HepG2 (cell line): ENCODE measurements around the gene BIN1. TPM values are rescaled to one million over a fixed set of nuclear protein-coding genes. Genes with fewer than 3 reads are reported as not detected.

Experiments
- ATAC-seq: fragments of 200-7000 bp; cut with Tn5 transposase; 3 replicates; pipeline ENCODE4 v1.9.1; 2020; ENCODE audit warnings: mild to moderate bottlenecking, moderate library complexity
- BruUV-seq: library from RNA; stranded (reverse); fragments of 400-500 nt; replicated peaks from 2 replicates; lab custom pipeline; 2021; lab: Mats Ljungman, UMichigan
- CTCF ChIA-PET: fragments of 300-600 bp; formaldehyde crosslinking; extraction: SDS; loops from one replicate; lab custom pipeline; 2021; ENCODE audit warnings: low total read pairs, inconsistent platforms, low intra/inter-chr PET ratio; lab: Yijun Ruan, JAX
- POLR2A ChIA-PET: fragments of 350-600 bp; sonication (Branson Sonifier 250); formaldehyde crosslinking; loops from one replicate; lab custom pipeline; 2020; ENCODE audit warnings: antibody characterized with exemption, inconsistent platforms; lab: Yijun Ruan, JAX
- DNase-seq: peaks from one replicate; pipeline ENCODE4 v3.0.0-alpha.2; 2015; ENCODE audit warnings: low spot score
- FAIRE-seq: peaks from 3 replicates; lab custom pipeline; 2011; peaks lifted over from hg19 to GRCh38; lab: Jason Lieb, UNC
- H2AFZ ChIP-seq: one replicate; pipeline ENCODE4 v1.6.1; 2011; ENCODE audit warnings: low read length, inconsistent platforms
- H3K27ac ChIP-seq: fragments of 300-600 bp; 3 replicates; pipeline ENCODE4 v1.8.0; 2011; ENCODE audit warnings: mixed run types, mild to moderate bottlenecking, mixed read lengths, low read length, inconsistent platforms; ENCODE audit not compliant: insufficient read depth; ENCODE audit errors: extremely low read length
- H3K27me3 ChIP-seq, 2 experiments: fragments of 200-600 bp in 1 of 2; 2 replicates in 1 of 2; 3 replicates in 1 of 2; pipeline versions ENCODE4 v1.6.0 to v1.8.0; 2011; ENCODE audit warnings: low read length in 2 of 2, mild to moderate bottlenecking in 2 of 2, moderate library complexity in 2 of 2, inconsistent platforms in 1 of 2; ENCODE audit not compliant: insufficient read depth in 2 of 2, control insufficient read depth in 1 of 2
- H3K36me3 ChIP-seq, 2 experiments: fragments of 200-600 bp in 1 of 2; replicated peaks in 1 of 2; 2 replicates in 1 of 2; 3 replicates in 1 of 2; pipeline versions ENCODE4 v1.5.1 to v1.8.0; 2011; ENCODE audit warnings: low read length in 2 of 2, inconsistent platforms in 1 of 2; ENCODE audit not compliant: insufficient read depth in 2 of 2, control insufficient read depth in 1 of 2
- H3K4me1 ChIP-seq: 2 replicates; pipeline ENCODE4 v1.5.1; 2012; ENCODE audit warnings: low read length, inconsistent platforms; ENCODE audit not compliant: insufficient read depth
- H3K4me2 ChIP-seq: 2 replicates; pipeline ENCODE4 v1.6.0; 2011; ENCODE audit warnings: low read depth, low read length, inconsistent platforms
- H3K4me3 ChIP-seq, 3 experiments: fragments of 200-600 bp in 1 of 3; sonication (generic), shearing (Covaris generic) in 1 of 3; replicated peaks in 1 of 3; 2 replicates each; pipeline ENCODE4 v1.5.1; 2011 to 2016; ENCODE audit warnings: low read length in 3 of 3, inconsistent platforms in 2 of 3, low read depth in 2 of 3, mild to moderate bottlenecking in 2 of 3, control low read depth in 1 of 3, mixed read lengths in 1 of 3; ENCODE audit not compliant: insufficient read depth in 1 of 3
- H3K79me2 ChIP-seq: one replicate; pipeline ENCODE4 v1.6.1; 2011; ENCODE audit warnings: low read length, inconsistent platforms; ENCODE audit not compliant: insufficient read depth
- H3K9ac ChIP-seq: 2 replicates; pipeline ENCODE4 v1.6.0; 2011; ENCODE audit warnings: mild to moderate bottlenecking, low read depth, low read length, inconsistent platforms; ENCODE audit not compliant: insufficient read depth
- H3K9me3 ChIP-seq: 2 replicates; pipeline ENCODE4 v1.5.1; 2012; ENCODE audit warnings: mild to moderate bottlenecking, low read length
- H4K20me1 ChIP-seq: 2 replicates; pipeline ENCODE4 v1.6.0; 2011; ENCODE audit warnings: inconsistent platforms, mild to moderate bottlenecking, low read length, moderate library complexity; ENCODE audit not compliant: insufficient read depth
- FOXP1 ChIP-seq, 2 experiments: fragments of 450-650 bp in 1 of 2; IDR thresholded peaks; 2 replicates each; pipeline ENCODE4 v1.6.1; 2017 to 2018; ENCODE audit warnings: antibody characterized with exemption in 1 of 2
- HNRNPH1 ChIP-seq: fragments of 200-400 bp; formaldehyde crosslinking; optimal IDR thresholded peaks from 2 replicates; pipeline ENCODE3; 2017; ENCODE audit warnings: mild to moderate bottlenecking, low read depth, low read length
- HOXA9 ChIP-seq: sonication (generic); formaldehyde crosslinking; IDR thresholded peaks from 2 replicates; pipeline ENCODE4 v1.8.1; 2022; ENCODE audit warnings: missing genetic modification reagents, mild to moderate bottlenecking, moderate library complexity, borderline replicate concordance
- KAT8 ChIP-seq: IDR thresholded peaks from 2 replicates; pipeline ENCODE4 v1.6.1; 2016; ENCODE audit warnings: missing genetic modification reagents, missing compliant biosample characterization
- ZNF234 ChIP-seq: sonication (generic); formaldehyde crosslinking; conservative IDR thresholded peaks from 2 replicates; pipeline ENCODE4 v1.5.1; 2020; ENCODE audit warnings: mild to moderate bottlenecking, missing genetic modification reagents
- ZNF263 ChIP-seq: sonication (generic); formaldehyde crosslinking; IDR thresholded peaks from 2 replicates; pipeline ENCODE4 v1.4.0; 2020; ENCODE audit warnings: missing genetic modification reagents
- ZNF703 ChIP-seq: sonication (generic); formaldehyde crosslinking; IDR thresholded peaks from 2 replicates; pipeline ENCODE4 v1.5.1; 2020; ENCODE audit warnings: missing genetic modification reagents, mild to moderate bottlenecking, moderate library complexity, borderline replicate concordance
- WGBS: methylation state at CpG from one replicate; pipeline ENCODE4 v1.1.6; 2017; ENCODE audit warnings: low lambda C conversion rate; 5-methylcytosine and 5-hydroxymethylcytosine counted together
- in situ Hi-C: cut with HindIII; loops from 2 replicates; pipeline ENCODE4 v1.10.0; 2017; ENCODE audit warnings: low pct_unique_long_range_greater_than_20kb; ENCODE audit not compliant: extremely low pct_ligation_motif_present
- intact Hi-C: fragments of 100-400 bp; cut with micrococcal nuclease; formaldehyde crosslinking; loops from one replicate; pipeline ENCODE4 v1.10.0; 2022; ENCODE audit not compliant: unreplicated experiment
- polyA plus RNA-seq, 8 experiments: library from polyadenylated mRNA; depleted of rRNA in 3 of 8; stranded (reverse) in 7 of 8; unstranded in 1 of 8; fragments of >200 nt; fragmentation: Illumina TruSeq in 4 of 8; extraction: Trizol in 4 of 8; gene quantifications; 2 replicates each; pipeline versions ENCODE4 v1.2.1 to v1.2.3, GENCODE V29; 2011 to 2016; ENCODE audit warnings: low read depth in 4 of 8, missing spikeins in 1 of 8, mixed read lengths in 1 of 8; ENCODE audit not compliant: insufficient read depth in 1 of 8
- total RNA-seq, 5 experiments: library from RNA; depleted of rRNA; stranded (reverse); fragments of >200 nt; fragmentation: Illumina TruSeq; extraction: Trizol; gene quantifications; 2 replicates each; pipeline ENCODE4 v1.2.3, GENCODE V29; 2016; ENCODE audit warnings: low read depth in 1 of 5

Gene BIN1
- total and polyA plus RNA-seq, 2 of the 13 experiments (the other 11 are each of a cell fraction or from before 2014, with no cell fraction given): 0.93 to 1.2 TPM

- Histone ChIP-seq H3K9ac (no peak overlapping the region), H3K9me3 (no peaks in the 10 kb centered on the region), H3K4me3 (no peak overlapping the region), H3K27me3 (peaks cover 0 to 3% of the 10 kb centered on the region in 2 experiments; a peak in 2 of 5 replicates), H3K4me1 (peaks cover 12% of the 10 kb centered on the region), H4K20me1 (no peaks in the 10 kb centered on the region), H2AFZ (no peak overlapping the region), H3K79me2 (no peaks in the 10 kb centered on the region), H3K4me2 (no peak overlapping the region), H3K27ac (no peak overlapping the region), H3K36me3 (no peaks in the 10 kb centered on the region)
- no TSS peak for BruUV-seq
- 80% methylated on average over 13 of the region's 13 CpGs for WGBS
- intact Hi-C loops (no loop called here), in situ Hi-C loops (no loop called here)
- no peak for FAIRE-seq
- TF ChIP-seq ZNF263: no peak
- TF ChIP-seq ZNF703 (CRISPR knock-in tag): no peak
- ChIA-PET POLR2A (no interaction called here), CTCF (no interaction called here)
- ATAC-seq: no peak
- DNase-seq: no peak
Measured at GRCh38 chr2:127055786-127056076, 51.2 kb downstream of the BIN1 start.

DNA sequence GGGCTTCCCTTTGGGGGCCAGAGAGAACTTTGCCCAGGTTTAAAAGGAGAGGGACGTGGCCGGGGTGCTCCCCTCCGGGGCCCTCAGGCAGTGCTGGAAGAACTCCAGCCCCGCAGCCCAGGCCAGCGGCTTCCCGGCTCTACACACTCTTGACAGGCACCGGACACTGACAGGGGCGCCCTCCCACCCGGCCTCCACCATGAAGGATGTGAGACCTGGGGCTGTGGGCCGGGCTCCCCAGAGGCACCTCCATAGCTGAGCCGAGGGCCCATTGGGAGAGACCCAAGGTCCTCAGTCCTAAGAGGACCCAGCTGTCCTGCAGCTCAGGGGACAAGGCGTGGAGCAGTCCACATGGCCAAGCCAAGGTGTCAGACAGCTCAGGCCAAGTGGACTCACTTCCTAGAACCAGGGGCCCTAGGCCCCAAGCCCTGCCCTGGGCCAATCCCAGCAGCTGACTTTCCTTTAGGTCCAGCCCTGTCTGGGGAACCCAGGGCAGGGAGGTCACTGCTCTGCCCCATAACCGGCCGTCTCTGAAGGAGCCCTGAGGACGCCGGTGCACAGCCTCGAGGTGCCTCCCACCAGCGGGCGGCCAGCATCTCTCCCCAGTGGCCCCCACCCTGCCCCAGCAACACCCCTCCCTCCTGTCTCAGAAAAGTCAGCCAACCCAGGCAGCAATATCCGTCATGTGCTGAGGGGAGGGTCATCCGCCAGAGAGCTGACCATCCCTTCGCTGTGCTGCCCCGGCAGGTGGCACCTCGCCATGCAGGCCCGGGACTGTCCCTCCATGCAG, 51.8 kb downstream of the BIN1 start:
- Histone ChIP-seq H3K4me2 (no peak overlapping the region), H3K27ac (no peak overlapping the region), H3K36me3 (no peaks in the 10 kb centered on the region), H3K27me3 (peaks cover 0 to 3% of the 10 kb centered on the region in 2 experiments; a peak in 2 of 5 replicates), H3K4me3 (no peak overlapping the region), H3K9ac (no peak overlapping the region), H4K20me1 (no peaks in the 10 kb centered on the region)
- in situ Hi-C loops (no loop called here), intact Hi-C loops (no loop called here)
- BruUV-seq: no TSS peak
- POLR2A ChIA-PET: no interaction called here
- no peak for FAIRE-seq
- no peak for ATAC-seq
- TF ChIP-seq HNRNPH1 (no peak), HOXA9 (CRISPR knock-in tag) (no peak), KAT8 (CRISPR knock-in tag) (no peak), FOXP1 (IDR thresholded peaks at IDR 0.05) (no peak), FOXP1 (CRISPR knock-in tag; IDR thresholded peaks at IDR 0.05) (no peak), ZNF234 (CRISPR knock-in tag) (no peak)
- TF ChIP-seq, all 625 proteins: peak for 0
- CTCF ChIA-PET: no interaction called here
- Histone ChIP-seq H3K9me3 (no peaks in the 10 kb centered on the region), H3K4me1 (peaks cover 12% of the 10 kb centered on the region), H2AFZ (no peak overlapping the region), H3K79me2 (no peaks in the 10 kb centered on the region)
- WGBS: 78% methylated on average over 16 of the region's 25 CpGs
- DNase-seq: no peak
